Posterior vena cava (tissue), 2 donors: Measurements from ENCODE around the gene SEMA4A. TPM values are rescaled to one million over a fixed set of nuclear protein-coding genes. Genes with fewer than 3 reads are reported as not detected.
"Not testable (repeated sequence)": the region's sequence is repeated elsewhere in the genome, so short reads cannot be mapped to it uniquely, and the experiment has no call there.

Experiments used
- DNase-seq: peaks from one replicate; pipeline ENCODE4 v3.0.0-alpha.2; 2020; ENCODE audit warnings: low spot score
- intact Hi-C, 2 donors: fragments of 100-400 bp; cut with DNase I; formaldehyde crosslinking; loops; one replicate each; pipeline versions ENCODE4 v1.14.1 to v1.14.2; 2022 to 2023
- total RNA-seq, 2 donors: library from RNA; stranded (reverse); fragmentation: NEBNext Ultra II Directional; extraction: Animal tissue kit (Norgen Biotek cat#: 25700); gene quantifications; one replicate each; pipeline ENCODE4 v1.2.1, GENCODE V29; 2021
- donor health status: DM: yes; HTN: yes; CAD: no.
- donor health status: DM: yes; HTN: yes; CAD: no.

Gene SEMA4A
- total RNA-seq, 2 donors from 2014 or later = 5.8 to 8.0 TPM

- intact Hi-C loops = no loop called here
- no peak for DNase-seq
These were observed 35.8 kb upstream of the SEMA4A start for GRCh38 chr1:156117414-156118176.

GRCh38 chr1:156118177-156118868, 35.1 kb upstream of the SEMA4A start:
- intact Hi-C loops = no loop called here
- peak; percentile 83 for DNase-seq

DNA sequence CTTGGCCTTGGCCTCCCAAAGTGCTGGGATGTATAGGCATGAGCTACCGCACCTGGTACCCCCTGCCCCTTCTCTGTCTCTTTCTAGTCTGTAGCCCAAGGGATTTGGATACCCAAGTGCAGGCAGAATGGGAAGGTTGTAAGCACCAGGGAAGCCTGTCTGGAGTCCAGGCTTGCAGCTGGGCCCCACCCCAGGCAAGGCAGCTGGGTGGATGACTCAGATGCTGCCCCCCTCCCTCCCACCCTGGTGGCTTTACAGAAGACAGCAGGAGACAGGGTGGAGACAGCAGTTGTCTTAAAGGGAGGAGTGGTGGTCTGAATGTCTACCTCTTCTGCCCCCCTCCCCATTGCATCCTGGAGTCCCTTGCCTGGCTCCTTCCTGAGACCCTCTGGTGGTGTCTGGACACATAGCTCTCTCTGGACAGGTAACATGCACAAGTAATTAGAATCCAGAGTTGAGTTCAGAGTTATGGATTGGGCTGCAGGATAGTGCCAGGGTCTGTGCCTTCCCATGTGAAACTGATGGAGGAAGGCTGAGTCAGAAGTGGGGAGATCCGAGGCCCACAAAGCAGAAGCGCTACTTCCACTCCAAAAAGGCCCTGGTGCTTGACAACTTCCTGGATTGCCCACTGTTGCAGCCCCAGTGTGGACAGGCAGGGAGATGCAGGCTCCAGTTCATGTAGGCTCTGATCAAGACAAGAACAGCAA, 33.7 kb upstream of the SEMA4A start:
- DNase-seq = no peak
- intact Hi-C loops = no loop called here

GRCh38 chr1:156120318-156120717, 33.1 kb upstream of the SEMA4A start:
- no peak for DNase-seq
- intact Hi-C loops = no loop called here

DNA sequence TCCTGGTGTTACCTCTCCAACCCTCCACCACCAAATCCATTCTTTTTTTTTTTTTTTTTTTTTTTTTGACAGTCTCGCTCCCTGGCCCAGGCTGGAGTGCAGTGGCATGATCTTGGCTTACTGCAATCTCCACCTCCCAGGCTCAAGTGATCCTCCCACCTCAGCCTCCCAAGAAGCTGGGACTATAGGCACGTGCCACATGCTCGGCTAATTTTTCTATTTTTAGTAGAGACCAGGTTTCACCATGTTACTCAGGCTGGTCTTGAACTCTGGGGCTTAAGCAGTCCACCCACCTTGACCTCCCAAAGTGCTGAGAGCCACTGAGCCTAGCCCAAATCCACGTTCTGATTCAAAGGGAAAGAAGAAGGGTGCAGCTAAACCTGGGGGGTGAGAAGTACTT, 32.4 kb upstream of the SEMA4A start:
- DNase-seq, intact Hi-C loops: not testable (repeated sequence)

DNA sequence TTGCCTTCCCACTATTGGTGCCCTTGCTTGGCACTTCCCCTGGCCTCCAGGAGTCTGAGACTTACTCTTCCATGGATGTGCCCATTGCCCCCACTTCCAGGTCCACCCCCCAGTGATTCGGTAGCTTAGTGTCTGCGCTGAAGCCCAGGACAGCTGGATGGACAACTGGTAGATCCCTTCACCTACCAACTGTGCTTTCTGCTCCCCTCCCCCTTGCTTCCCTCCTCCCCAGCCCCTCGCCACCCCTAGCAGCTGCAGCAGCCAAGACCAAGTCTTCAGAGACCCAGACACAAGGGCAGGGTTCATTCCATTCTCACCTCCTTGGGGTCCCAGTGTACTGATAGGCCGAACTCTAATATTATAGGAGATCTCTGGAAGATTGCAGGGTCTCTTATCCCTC, 31.9 kb upstream of the SEMA4A start:
- intact Hi-C loops = no loop called here
- DNase-seq = no peak

GRCh38 chr1:156122086-156122485, 31.3 kb upstream of the SEMA4A start:
- intact Hi-C loops = no loop called here
- no peak for DNase-seq

- intact Hi-C loops = no loop called here
- peak; percentile 94 for DNase-seq
These were observed 30.6 kb upstream of the SEMA4A start for GRCh38 chr1:156122519-156123355.

DNA sequence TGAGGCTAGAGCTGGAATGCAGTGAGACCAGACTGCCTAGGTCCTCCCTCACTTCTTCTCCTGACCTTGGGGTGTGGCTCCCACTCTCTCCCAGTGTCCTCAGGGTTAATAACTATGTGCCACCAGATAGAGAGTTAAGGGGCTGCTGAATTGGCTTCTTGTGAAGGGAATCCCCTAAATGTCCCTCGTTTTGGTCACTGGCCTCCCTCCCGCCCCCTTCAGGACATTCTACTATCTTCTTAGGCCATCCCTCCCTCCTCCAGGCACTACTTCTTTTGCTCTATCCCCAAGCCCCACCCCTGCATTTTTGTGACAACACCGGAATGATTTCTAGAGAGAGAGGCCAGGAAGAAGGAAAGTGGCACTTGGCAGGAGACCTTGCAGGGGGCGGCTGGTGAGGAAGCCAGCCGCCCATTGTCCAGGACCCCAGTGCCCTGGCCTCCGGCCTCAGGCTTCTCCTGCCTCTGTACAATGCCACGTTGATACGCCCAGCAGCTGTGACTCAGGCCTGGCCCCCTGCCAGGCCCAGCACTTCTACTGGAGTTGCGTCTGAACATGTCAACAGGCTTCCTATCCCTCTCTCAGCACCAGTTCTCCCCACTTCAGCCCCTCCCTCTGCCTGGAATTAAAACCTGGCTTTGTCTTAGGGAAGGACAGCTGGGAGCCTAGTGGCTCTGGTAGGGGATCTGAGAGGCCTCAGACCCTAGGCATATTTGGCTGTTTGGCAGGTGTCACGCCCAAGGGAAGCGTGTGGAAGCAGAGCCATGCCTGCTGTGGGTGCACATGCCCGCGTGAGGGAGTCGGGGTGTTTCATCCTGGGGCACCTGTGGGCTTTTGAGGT, 29.8 kb upstream of the SEMA4A start:
- peak; percentile 99 for DNase-seq
- intact Hi-C loops = no loop called here

DNA sequence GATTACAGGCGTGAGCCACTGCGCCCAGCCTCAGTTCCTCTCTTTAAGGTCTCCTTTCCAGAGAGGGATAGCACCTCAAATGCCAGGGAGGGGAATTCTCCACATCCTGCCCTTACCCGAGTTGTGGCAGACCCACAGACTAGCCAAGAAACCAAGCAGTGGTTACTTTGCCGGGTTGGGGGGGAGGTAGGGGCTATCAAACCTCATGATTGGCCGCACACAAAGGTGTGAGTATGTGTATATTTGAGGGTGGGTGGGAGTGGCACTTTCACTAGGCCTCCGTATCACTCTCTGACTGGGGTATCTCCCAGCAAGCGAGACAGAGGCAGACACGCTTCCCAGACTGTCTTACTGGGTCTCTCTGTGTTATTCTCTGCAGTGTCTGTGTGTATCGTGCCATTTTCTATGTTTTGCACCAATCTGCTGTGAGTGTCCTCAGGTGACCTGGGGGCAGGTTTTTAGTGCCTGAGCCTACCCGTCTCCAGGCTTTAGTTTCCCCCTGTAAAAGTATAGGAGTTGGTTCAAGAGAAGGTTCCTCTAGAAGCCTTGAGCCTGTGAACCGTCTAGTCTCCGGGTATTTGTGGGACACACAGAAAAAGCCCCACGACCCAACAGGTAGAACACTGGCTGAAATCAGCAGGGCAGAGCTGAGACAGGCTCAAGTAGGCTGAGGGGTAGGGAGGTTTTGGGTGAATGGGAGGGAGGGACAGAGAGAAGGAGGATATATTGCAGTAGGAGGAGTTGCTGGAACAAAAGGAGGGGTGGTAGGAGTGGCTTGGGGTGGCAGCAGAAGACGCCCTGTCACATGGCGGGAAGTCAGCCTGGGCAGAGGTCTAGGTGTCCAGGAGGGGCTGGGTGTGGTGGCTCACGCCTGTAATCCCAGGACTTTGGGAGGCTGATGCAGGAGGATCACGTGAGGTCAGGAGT, 28.6 kb upstream of the SEMA4A start:
- peak; percentile 87 for DNase-seq
- intact Hi-C loops = no loop called here

- intact Hi-C loops, DNase-seq: not testable (repeated sequence)
These were observed 27.8 kb upstream of the SEMA4A start for GRCh38 chr1:156125544-156125943.

DNA sequence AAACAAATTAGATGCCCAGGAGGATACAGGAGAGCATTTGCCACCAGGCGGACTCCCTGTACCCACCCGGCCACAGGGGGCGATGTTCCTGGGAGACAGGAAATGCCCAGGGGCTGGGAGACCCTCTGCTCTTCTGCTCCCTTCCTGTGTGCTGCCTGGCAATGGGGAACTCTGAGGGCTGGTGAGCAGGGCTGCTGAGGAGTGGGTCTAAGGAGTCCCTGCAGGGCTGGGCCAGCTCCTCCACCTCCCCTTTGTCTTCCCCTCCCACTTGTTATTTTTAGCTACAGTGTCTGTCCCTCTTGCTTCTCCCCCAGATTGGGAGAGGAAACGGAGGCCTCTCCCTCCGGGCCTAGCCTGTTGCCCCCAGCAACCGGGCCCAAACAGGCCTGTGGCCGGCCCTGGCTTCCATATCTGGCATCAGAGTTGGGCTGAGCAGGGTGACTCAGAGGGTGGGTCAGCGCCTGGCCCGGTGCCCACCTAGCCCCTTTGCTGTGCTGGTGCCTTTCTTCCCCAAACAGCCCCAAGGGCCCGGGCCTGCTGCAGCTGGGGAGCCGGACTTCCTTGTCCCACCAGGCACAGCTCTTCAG, 27.2 kb upstream of the SEMA4A start:
- DNase-seq = peak; percentile 99
- intact Hi-C loops = no loop called here

- DNase-seq = no peak
- intact Hi-C loops = no loop called here
These were observed 26.5 kb upstream of the SEMA4A start for GRCh38 chr1:156126630-156127534.

- intact Hi-C loops = no loop called here
- DNase-seq = no peak
These were observed 25.1 kb upstream of the SEMA4A start for GRCh38 chr1:156128308-156128653.

- DNase-seq = peak; percentile 87
These were observed 24.5 kb upstream of the SEMA4A start for GRCh38 chr1:156128654-156129597.

More at GRCh38 chr1:156128654-156129597, 24.5 kb upstream of the SEMA4A start:
- intact Hi-C loops = no loop called here
